GM12874 (cell line): ENCODE measurements around the gene TNFSF13.

Experiments
- TF ChIP-seq, protein P1 (sequence below): IDR thresholded peaks from 2 replicates; pipeline ENCODE4 v1.5.1; 2011; ENCODE audit warnings: low read depth, mild to moderate bottlenecking, control low read depth, low read length, moderate library complexity; ENCODE audit not compliant: insufficient read depth

The TNFSF13 gene

DNA sequence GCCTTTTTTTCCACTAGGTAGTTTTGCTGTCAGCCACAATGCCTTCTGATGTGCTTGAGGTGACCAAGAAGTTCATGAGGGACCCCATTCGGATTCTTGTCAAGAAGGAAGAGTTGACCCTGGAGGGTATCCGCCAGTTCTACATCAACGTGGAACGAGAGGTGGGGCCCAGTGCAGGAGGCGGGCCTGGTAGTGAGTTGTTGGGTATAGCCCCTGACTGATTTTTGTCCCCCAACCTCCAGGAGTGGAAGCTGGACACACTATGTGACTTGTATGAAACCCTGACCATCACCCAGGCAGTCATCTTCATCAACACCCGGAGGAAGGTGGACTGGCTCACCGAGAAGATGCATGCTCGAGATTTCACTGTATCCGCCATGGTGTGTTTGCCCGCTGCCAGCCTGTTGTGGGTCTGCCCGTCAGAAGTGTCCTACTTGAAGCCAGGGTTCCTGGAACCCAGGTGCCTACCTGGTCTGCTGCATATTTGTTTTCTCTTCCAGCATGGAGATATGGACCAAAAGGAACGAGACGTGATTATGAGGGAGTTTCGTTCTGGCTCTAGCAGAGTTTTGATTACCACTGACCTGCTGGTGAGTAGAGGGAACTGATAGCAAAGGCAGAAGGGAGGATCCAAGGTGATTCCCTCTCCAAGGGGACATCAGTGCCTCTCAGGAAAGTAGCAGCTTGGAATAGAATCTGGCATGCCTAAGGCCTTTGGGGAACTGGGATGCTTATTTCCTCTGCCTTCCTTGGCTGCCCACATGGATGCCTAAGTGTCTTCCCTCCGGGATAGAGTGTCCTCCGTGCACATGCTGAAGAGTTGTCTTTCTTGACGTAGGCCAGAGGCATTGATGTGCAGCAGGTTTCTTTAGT lies 19.0 kb downstream of the TNFSF13 start:
- TF ChIP-seq, protein P1, sequence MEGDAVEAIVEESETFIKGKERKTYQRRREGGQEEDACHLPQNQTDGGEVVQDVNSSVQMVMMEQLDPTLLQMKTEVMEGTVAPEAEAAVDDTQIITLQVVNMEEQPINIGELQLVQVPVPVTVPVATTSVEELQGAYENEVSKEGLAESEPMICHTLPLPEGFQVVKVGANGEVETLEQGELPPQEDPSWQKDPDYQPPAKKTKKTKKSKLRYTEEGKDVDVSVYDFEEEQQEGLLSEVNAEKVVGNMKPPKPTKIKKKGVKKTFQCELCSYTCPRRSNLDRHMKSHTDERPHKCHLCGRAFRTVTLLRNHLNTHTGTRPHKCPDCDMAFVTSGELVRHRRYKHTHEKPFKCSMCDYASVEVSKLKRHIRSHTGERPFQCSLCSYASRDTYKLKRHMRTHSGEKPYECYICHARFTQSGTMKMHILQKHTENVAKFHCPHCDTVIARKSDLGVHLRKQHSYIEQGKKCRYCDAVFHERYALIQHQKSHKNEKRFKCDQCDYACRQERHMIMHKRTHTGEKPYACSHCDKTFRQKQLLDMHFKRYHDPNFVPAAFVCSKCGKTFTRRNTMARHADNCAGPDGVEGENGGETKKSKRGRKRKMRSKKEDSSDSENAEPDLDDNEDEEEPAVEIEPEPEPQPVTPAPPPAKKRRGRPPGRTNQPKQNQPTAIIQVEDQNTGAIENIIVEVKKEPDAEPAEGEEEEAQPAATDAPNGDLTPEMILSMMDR: no peak

DNA sequence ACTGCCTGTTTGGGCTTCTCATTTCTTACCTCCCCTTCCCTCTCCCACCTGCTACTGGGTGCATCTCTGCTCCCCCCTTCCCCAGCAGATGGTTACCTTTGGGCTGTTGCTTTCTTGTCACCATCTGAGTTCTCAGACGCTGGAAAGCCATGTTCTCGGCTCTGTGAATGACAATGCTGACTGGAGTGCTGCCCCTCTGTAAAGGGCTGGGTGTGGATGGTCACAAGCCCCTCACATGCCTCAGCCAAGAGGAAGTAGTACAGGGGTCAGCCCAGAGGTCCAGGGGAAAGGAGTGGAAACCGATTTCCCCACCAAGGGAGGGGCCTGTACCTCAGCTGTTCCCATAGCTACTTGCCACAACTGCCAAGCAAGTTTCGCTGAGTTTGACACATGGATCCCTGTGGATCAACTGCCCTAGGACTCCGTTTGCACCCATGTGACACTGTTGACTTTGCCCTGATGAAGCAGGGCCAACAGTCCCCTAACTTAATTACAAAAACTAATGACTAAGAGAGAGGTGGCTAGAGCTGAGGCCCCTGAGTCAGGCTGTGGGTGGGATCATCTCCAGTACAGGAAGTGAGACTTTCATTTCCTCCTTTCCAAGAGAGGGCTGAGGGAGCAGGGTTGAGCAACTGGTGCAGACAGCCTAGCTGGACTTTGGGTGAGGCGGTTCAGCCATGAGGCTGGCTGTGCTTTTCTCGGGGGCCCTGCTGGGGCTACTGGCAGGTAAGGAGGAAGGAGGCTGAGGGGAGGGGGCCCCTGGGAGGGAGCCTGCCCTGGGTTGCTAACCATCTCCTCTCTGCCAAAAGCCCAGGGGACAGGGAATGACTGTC lies 20.7 kb downstream of the TNFSF13 start, which contains the start of gene CD68:
CD68 (plus strand) TSS at position 638 of the 833 bp plus-strand sequence; CDS start at position 678, 40 bp downstream.
- TF ChIP-seq, protein P1: no peak

DNA sequence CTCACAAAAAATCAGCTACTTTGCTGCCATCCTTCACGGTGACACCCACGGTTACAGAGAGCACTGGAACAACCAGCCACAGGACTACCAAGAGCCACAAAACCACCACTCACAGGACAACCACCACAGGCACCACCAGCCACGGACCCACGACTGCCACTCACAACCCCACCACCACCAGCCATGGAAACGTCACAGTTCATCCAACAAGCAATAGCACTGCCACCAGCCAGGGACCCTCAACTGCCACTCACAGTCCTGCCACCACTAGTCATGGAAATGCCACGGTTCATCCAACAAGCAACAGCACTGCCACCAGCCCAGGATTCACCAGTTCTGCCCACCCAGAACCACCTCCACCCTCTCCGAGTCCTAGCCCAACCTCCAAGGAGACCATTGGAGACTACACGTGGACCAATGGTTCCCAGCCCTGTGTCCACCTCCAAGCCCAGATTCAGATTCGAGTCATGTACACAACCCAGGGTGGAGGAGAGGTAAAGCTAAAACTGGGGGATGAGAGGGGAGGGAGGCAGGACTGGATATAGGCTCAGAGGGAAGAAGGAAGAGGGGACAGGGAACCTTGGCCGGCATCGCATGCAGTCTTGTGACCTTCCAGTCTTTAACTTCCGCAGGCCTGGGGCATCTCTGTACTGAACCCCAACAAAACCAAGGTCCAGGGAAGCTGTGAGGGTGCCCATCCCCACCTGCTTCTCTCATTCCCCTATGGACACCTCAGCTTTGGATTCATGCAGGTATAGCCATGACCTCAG lies 21.5 kb downstream of the TNFSF13 start:
- TF ChIP-seq, protein P1: no peak

DNA sequence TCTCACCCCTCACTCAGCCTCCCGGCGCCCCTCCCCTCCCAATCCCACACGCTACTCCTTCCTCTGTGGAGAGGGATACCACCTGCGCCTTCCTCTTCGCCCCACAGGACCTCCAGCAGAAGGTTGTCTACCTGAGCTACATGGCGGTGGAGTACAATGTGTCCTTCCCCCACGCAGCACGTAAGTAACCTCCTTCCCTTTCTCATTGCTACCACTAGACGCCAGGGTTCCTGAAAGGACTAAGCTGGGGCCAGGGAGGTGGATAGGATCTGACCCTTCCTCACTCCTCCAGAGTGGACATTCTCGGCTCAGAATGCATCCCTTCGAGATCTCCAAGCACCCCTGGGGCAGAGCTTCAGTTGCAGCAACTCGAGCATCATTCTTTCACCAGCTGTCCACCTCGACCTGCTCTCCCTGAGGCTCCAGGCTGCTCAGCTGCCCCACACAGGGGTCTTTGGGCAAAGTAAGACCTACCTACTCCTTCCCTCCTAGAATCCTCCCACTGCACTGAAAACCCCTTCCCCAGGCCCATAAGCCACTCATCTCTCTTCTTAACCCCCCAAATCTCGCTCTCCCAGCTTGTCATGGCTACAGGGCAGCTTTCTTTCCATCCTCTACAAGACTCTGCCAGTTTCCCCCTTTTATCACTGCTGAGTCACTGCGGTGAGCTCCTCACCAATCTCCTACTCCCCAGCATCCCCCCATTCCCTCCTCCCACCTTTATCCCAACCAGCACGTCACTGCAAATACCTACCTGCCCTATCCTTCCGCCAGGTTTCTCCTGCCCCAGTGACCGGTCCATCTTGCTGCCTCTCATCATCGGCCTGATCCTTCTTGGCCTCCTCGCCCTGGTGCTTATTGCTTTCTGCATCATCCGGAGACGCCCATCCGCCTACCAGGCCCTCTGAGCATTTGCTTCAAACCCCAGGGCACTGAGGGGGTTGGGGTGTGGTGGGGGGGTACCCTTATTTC lies 22.3 kb downstream of the TNFSF13 start:
- TF ChIP-seq, protein P1: no peak

DNA sequence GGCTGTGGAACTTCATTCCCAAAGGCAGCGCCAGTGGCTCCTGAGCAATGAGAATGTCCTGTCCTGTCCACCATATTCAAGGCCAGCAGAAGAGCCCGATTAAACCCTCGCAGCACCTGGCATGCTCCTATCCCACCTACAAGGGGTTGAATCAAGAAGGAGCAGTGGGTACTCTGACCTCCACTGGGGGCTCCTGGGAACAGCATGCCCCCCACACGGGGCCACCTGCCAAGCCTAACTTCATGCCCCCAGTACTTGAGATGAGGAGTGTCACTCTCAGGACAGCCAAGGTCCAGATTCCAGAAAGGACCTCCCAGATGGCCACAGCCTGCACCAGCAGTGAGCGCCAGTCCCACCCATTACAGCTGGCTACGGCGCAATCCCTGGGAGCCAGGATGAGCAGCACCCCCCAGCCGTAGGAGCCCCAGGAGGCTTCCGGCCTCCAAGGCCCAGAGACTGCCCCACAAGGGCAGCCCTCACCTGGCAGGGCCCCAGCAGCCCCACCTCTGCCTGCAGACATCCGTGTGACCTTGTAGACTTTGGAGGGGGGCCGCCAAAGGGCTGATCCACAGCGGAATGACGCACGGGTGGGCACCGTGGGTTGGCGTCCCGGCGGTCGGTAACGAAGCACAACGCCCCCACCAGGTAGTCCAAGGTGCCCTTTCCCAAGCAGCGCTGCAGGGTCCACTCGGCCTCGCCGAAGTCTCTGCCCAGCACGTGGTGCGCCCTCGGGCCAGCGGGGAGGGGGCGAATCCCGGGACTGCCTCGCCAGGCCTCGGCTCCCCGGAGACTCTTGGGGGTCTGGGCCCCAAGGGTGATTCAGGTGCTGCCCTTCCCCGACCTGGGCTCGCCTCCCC lies 24.1 kb downstream of the TNFSF13 start:
- TF ChIP-seq, protein P1: no peak
